GM12801 (cell line): ENCODE measurements around the gene DNAJB11.

Experiments
- CTCF ChIP-seq: IDR thresholded peaks from one replicate; pipeline ENCODE4 v1.5.1; 2011; ENCODE audit warnings: control low read depth; ENCODE audit not compliant: insufficient read length; ENCODE audit errors: extremely low read depth

Gene DNAJB11

GRCh38 chr3:186612721-186613636, 42.5 kb downstream of the DNAJB11 start, which contains the start of gene AHSG:
TSS of gene AHSG (plus strand) at chr3:186613060. CDS start at chr3:186613142, 82 bp downstream.
- TF ChIP-seq CTCF = no peak

- TF ChIP-seq CTCF = no peak
These were observed 43.2 kb downstream of the DNAJB11 start for GRCh38 chr3:186613637-186614265.

- TF ChIP-seq CTCF = no peak
These were observed 43.7 kb downstream of the DNAJB11 start for GRCh38 chr3:186614266-186614596.

- TF ChIP-seq CTCF = peak; percentile 75
These were observed 44.3 kb downstream of the DNAJB11 start for GRCh38 chr3:186614597-186615483.

- TF ChIP-seq CTCF = no peak
These were observed 45.7 kb downstream of the DNAJB11 start for GRCh38 chr3:186616299-186616617.

- no peak for TF ChIP-seq CTCF
These were observed 46.8 kb downstream of the DNAJB11 start for GRCh38 chr3:186617036-186617946.
